Keratinocyte (primary cell): ENCODE data around the gene RANBP9. TPM values are rescaled to one million over a fixed set of nuclear protein-coding genes. Genes with fewer than 3 reads are reported as not detected.

Experiments
- DNase-seq: peaks from one replicate; pipeline ENCODE4 v3.0.0-alpha.2; 2011; ENCODE audit warnings: low read depth, missing footprints, low spot score
- FAIRE-seq: peaks from 2 replicates; lab custom pipeline; 2011; peaks lifted over from hg19 to GRCh38; lab: Jason Lieb, UNC
- H2AFZ ChIP-seq: 2 replicates; pipeline ENCODE4 v1.6.0; 2012; ENCODE audit warnings: low read length, control low read depth, inconsistent platforms; ENCODE audit not compliant: control insufficient read depth
- H3K27ac ChIP-seq: 2 replicates; pipeline ENCODE4 v1.5.1; 2011; ENCODE audit warnings: low read length; ENCODE audit not compliant: control insufficient read depth, insufficient read depth
- H3K27me3 ChIP-seq: 3 replicates; pipeline ENCODE4 v1.6.0; 2011; ENCODE audit warnings: low read length; ENCODE audit not compliant: control insufficient read depth, insufficient read depth; ENCODE audit errors: extremely low read depth
- H3K36me3 ChIP-seq, 2 experiments: 2 replicates in 1 of 2; 3 replicates in 1 of 2; pipeline ENCODE4 v1.5.1; 2011; ENCODE audit warnings: low read length in 2 of 2, mild to moderate bottlenecking in 1 of 2; ENCODE audit not compliant: control insufficient read depth in 2 of 2, insufficient read depth in 2 of 2; ENCODE audit errors: extremely low read depth in 1 of 2
- H3K4me1 ChIP-seq: 3 replicates; pipeline ENCODE4 v1.5.1; 2011; ENCODE audit warnings: low read length; ENCODE audit not compliant: control insufficient read depth, insufficient read depth; ENCODE audit errors: extremely low read depth
- H3K4me2 ChIP-seq: 3 replicates; pipeline ENCODE4 v1.6.0; 2011; ENCODE audit warnings: low read depth, low read length; ENCODE audit not compliant: control insufficient read depth, insufficient read depth; ENCODE audit errors: extremely low read depth
- H3K4me3 ChIP-seq, 3 experiments: fragments of 200-600 bp in 1 of 3; sonication (generic) in 1 of 3; 2 replicates in 2 of 3; 3 replicates in 1 of 3; pipeline ENCODE4 v1.5.1; 2011 to 2016; ENCODE audit warnings: low read length in 3 of 3, mild to moderate bottlenecking in 3 of 3, control low read depth in 2 of 3, inconsistent platforms in 1 of 3, low read depth in 1 of 3, mixed read lengths in 1 of 3, mixed run types in 1 of 3, moderate library complexity in 1 of 3; ENCODE audit not compliant: control insufficient read depth in 2 of 3, insufficient read depth in 2 of 3; ENCODE audit errors: extremely low read depth in 1 of 3
- H3K79me2 ChIP-seq: 2 replicates; pipeline ENCODE4 v1.6.0; 2012; ENCODE audit warnings: low read length; ENCODE audit not compliant: control insufficient read depth, insufficient read depth
- H3K9ac ChIP-seq: 3 replicates; pipeline ENCODE4 v1.6.0; 2011; ENCODE audit warnings: low read length; ENCODE audit not compliant: control insufficient read depth, insufficient read depth; ENCODE audit errors: extremely low read depth
- H3K9me1 ChIP-seq: 3 replicates; pipeline ENCODE4 v1.6.0; 2011; ENCODE audit warnings: low read length; ENCODE audit not compliant: control insufficient read depth, insufficient read depth; ENCODE audit errors: extremely low read depth
- H3K9me3 ChIP-seq: 2 replicates; pipeline ENCODE4 v1.5.1; 2012; ENCODE audit warnings: low read depth, low read length; ENCODE audit not compliant: control insufficient read depth
- H4K20me1 ChIP-seq: 3 replicates; pipeline ENCODE4 v1.6.0; 2011; ENCODE audit warnings: low read length; ENCODE audit not compliant: control insufficient read depth, insufficient read depth; ENCODE audit errors: extremely low read depth
- EZH2 ChIP-seq: IDR thresholded peaks from one replicate; pipeline ENCODE4 v1.6.1; 2012; ENCODE audit warnings: inconsistent platforms, mild to moderate bottlenecking, low read length, moderate library complexity
- dilution Hi-C: fragments of 300-500 bp; cut with MboI; formaldehyde crosslinking; loops from one replicate; pipeline ENCODE4 v1.7.0; 2020; ENCODE audit warnings: low sequenced_read_pairs; ENCODE audit not compliant: extremely low pct_ligation_motif_present
- polyA plus RNA-seq, 5 experiments: library from polyadenylated mRNA; depleted of rRNA in 3 of 5; stranded (reverse) in 3 of 5; stranded (forward) in 1 of 5; unstranded in 1 of 5; fragments of >200 nt; gene quantifications; 1 replicate in 1 of 5; 2 replicates in 3 of 5; 3 replicates in 1 of 5; pipeline versions ENCODE4 v1.2.1 to v1.2.3, GENCODE V29; 2011 to 2012; ENCODE audit warnings: missing spikeins in 2 of 5, low read depth in 1 of 5, low replicate concordance in 1 of 5
- TF ChIP-seq, protein P1 (sequence below), 3 experiments: IDR thresholded peaks in 1 of 3; conservative IDR thresholded peaks in 1 of 3; optimal IDR thresholded peaks in 1 of 3; 2 replicates in 2 of 3; 3 replicates in 1 of 3; pipeline versions ENCODE3 to v1.5.1; 2011; ENCODE audit warnings: low read length in 3 of 3, mild to moderate bottlenecking in 3 of 3, moderate library complexity in 2 of 3, control low read depth in 1 of 3, inconsistent platforms in 1 of 3; ENCODE audit not compliant: insufficient read depth in 2 of 3; ENCODE audit errors: extremely low read depth in 1 of 3

Gene RANBP9
- polyA plus RNA-seq, 1 donor (not counting 4 experiments of a cell fraction or from before 2014, with no cell fraction given), result 36.7 TPM

DNA sequence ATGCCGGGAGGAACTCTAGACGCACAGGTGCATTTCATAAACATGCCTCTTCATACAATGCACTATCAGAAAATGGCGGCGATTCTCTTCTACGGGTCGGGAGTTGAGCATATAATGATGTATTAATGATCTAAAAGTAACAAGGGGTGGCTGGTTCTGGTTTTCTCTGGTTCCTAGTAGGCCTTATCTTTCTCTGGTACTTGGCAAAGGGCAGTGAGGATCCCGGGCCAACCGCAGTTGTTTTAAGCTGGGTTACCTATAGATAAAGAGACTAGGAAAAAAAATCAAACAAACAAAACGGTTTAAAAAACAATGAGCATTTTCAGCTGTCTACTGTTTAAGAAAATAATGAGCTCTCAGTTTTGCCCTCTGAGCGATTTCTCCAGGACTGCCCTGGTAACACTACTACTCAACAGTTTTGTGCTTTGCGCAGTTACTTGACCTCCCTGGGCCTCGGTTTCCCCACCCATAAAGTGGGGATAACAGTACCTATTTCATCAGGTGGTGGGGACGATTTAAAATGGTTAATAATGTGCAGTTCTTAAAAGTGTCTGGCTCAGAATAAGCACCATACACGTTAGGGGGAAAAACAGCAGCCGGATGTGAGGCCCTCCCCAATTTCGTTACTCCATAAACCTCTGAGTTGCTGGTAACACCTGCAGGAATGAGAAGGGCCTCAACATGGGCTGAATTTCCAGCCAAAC lies 138.5 kb downstream of the RANBP9 start:
- no peak for DNase-seq
- H3K4me2 ChIP-seq, result peak overlapping the region; percentile 81
- H3K36me3 ChIP-seq, result no peaks in the 10 kb centered on the region
- no peak for FAIRE-seq
- peaks cover 8% of the 10 kb centered on the region for H3K4me1 ChIP-seq
- peak overlapping the region; percentile 93 for H3K9ac ChIP-seq
- no peaks in the 10 kb centered on the region for H4K20me1 ChIP-seq
- dilution Hi-C loops, result no loop called here
- H3K9me1 ChIP-seq, result no peaks in the 10 kb centered on the region
- peak overlapping the region; percentile 92 for H3K27ac ChIP-seq
- H3K79me2 ChIP-seq, result no peaks in the 10 kb centered on the region
- peak overlapping the region; percentile 68 to 87 (median 71) for H3K4me3 ChIP-seq
- TF ChIP-seq EZH2, result no peak
- TF ChIP-seq, protein P1, sequence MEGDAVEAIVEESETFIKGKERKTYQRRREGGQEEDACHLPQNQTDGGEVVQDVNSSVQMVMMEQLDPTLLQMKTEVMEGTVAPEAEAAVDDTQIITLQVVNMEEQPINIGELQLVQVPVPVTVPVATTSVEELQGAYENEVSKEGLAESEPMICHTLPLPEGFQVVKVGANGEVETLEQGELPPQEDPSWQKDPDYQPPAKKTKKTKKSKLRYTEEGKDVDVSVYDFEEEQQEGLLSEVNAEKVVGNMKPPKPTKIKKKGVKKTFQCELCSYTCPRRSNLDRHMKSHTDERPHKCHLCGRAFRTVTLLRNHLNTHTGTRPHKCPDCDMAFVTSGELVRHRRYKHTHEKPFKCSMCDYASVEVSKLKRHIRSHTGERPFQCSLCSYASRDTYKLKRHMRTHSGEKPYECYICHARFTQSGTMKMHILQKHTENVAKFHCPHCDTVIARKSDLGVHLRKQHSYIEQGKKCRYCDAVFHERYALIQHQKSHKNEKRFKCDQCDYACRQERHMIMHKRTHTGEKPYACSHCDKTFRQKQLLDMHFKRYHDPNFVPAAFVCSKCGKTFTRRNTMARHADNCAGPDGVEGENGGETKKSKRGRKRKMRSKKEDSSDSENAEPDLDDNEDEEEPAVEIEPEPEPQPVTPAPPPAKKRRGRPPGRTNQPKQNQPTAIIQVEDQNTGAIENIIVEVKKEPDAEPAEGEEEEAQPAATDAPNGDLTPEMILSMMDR (optimal IDR thresholded peaks at IDR 0.05 in 1 of 3, IDR thresholded peaks at IDR 0.05 in 1 of 3, conservative IDR thresholded peaks at IDR 0.05 in 1 of 3; ENCODE audit: extremely low read depth in 1 of 3, insufficient read depth in 2 of 3, low read length in 3 of 3), result no peak
- no peaks in the 10 kb centered on the region for H3K9me3 ChIP-seq
- H3K27me3 ChIP-seq, result no peaks in the 10 kb centered on the region
- peak overlapping the region; percentile 88 for H2AFZ ChIP-seq

DNA sequence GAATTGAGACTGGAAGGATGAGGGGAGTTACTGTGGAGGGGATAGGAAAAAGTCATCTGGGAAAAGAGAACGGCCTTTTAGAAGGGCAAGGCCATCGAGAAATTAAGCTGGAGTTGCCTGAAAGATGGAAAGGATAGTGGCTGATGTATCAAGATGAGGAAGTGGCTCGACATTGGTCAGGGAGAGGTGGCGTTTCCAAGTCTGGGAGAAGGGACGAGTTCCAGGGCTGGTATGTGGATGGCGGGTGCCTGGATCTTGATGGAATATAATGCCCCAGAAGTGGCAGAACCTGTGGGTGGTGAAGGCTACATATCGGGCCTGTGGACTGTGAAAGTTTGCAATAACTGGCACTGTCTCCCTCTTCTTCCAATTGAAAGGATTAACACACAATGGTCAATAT lies 139.4 kb downstream of the RANBP9 start:
- Histone ChIP-seq H3K9me1 (no peaks in the 10 kb centered on the region), H3K36me3 (no peaks in the 10 kb centered on the region), H3K27ac (no peak overlapping the region), H3K4me2 (no peak overlapping the region), H3K4me1 (peaks cover 8% of the 10 kb centered on the region), H3K79me2 (no peaks in the 10 kb centered on the region), H2AFZ (no peak overlapping the region), H3K9me3 (no peaks in the 10 kb centered on the region), H3K4me3 (no peak overlapping the region), H4K20me1 (no peaks in the 10 kb centered on the region), H3K27me3 (no peaks in the 10 kb centered on the region), H3K9ac (no peak overlapping the region)
- DNase-seq (no peak), FAIRE-seq (no peak)
- TF ChIP-seq EZH2, result no peak
- TF ChIP-seq, protein P1 (optimal IDR thresholded peaks at IDR 0.05 in 1 of 3, IDR thresholded peaks at IDR 0.05 in 1 of 3, conservative IDR thresholded peaks at IDR 0.05 in 1 of 3; ENCODE audit: extremely low read depth in 1 of 3, insufficient read depth in 2 of 3, low read length in 3 of 3), result no peak
- dilution Hi-C loops, result no loop called here

Other genes starting within 250 kb of the RANBP9 start
- gene GFOD1, start 224.2 kb downstream of the RANBP9 start, polyA plus RNA-seq, result 7.2 to 8.9 TPM (median 7.4 TPM) in 3 replicates
- gene SIRT5, start 137.2 kb downstream of the RANBP9 start, polyA plus RNA-seq, result 8.1 to 9.1 TPM (median 8.6 TPM) in 3 replicates
- gene NOL7, start 96.5 kb downstream of the RANBP9 start, polyA plus RNA-seq, result 20.1 to 45.3 TPM (median 42.8 TPM) in 3 replicates
- 8.3 to 15.3 TPM (median 12.2 TPM) in 3 replicates for gene MCUR1, start 102.7 kb upstream of the RANBP9 start, polyA plus RNA-seq
- 0.94 to 3.8 TPM (median 2.0 TPM) in 3 replicates for gene RNF182, start 213.1 kb upstream of the RANBP9 start, polyA plus RNA-seq